ENCODE measurements around the gene KRTAP15-1. TPM values are rescaled to one million over a fixed set of nuclear protein-coding genes. Genes with fewer than 3 reads are reported as not detected.

The KRTAP15-1 gene
- total and polyA plus RNA-seq, 2 of the 4 experiments (the other 2 are of a cell fraction) = not detected

GRCh38 chr21:30443226-30443625 lies 3.2 kb downstream of the KRTAP15-1 start:
- no peaks in the 10 kb centered on the region for H4K20me1 ChIP-seq (ENCODE audit: insufficient read depth, low read length)
- no TSS peak for BruUV-seq (replicated peaks)
- no peak overlapping the region for H3K27ac ChIP-seq (ENCODE audit: insufficient read depth, low read length)
- ATAC-seq (ENCODE audit: low read depth) (no peak), DNase-seq (no peak)
- ChIA-PET CTCF (no interaction called here), POLR2A (ENCODE audit: unreplicated experiment) (no interaction called here)
- no peak overlapping the region for H2AFZ ChIP-seq (replicated peaks; ENCODE audit: low read length, poor library complexity)
- no peaks in the 10 kb centered on the region for H3K36me3 ChIP-seq (ENCODE audit: control insufficient read depth, insufficient read depth, low read length)
- intact Hi-C loops (cut with micrococcal nuclease) = no loop called here
- no peaks in the 10 kb centered on the region for H3K27me3 ChIP-seq (ENCODE audit: control insufficient read depth, insufficient read depth, low read length)
- dilution Hi-C loops (cut with HindIII; ENCODE audit: low sequenced_read_pairs, unreplicated experiment) = no loop called here
- H3K23ac ChIP-seq (ENCODE audit: low read depth, low read length) = no peak overlapping the region
- no peak overlapping the region for H3K4ac ChIP-seq (ENCODE audit: low read depth, low read length)
- no peak overlapping the region for H3K56ac ChIP-seq (ENCODE audit: extremely low read depth, insufficient read depth, low read length)
- TF ChIP-seq FOS (IDR thresholded peaks at IDR 0.05; ENCODE audit: low read depth, low read length) = no peak
- TF ChIP-seq SMC3 (IDR thresholded peaks at IDR 0.05; ENCODE audit: low read depth, low read length) = no peak
- TF ChIP-seq RFX5 (IDR thresholded peaks at IDR 0.05; ENCODE audit: low read depth, low read length) = no peak
- TF ChIP-seq USF2 (IDR thresholded peaks at IDR 0.05; ENCODE audit: low read depth, low read length) = no peak
- no peak for TF ChIP-seq CEBPB (IDR thresholded peaks at IDR 0.05; ENCODE audit: low read depth, low read length)
- TF ChIP-seq MAFK (IDR thresholded peaks at IDR 0.05; ENCODE audit: low read depth, low read length) = no peak
- no peak for TF ChIP-seq MAZ (IDR thresholded peaks at IDR 0.05; ENCODE audit: borderline replicate concordance, low read depth, low read length)
- no peak for TF ChIP-seq NFE2L2 (IDR thresholded peaks at IDR 0.05; ENCODE audit: low read depth, low read length)
- TF ChIP-seq MXI1 (IDR thresholded peaks at IDR 0.05; ENCODE audit: borderline replicate concordance, low read depth, low read length) = no peak
- no peak overlapping the region for H4K8ac ChIP-seq (ENCODE audit: low read depth in 2 of 2, low read length in 2 of 2)
- peaks cover 11% of the 10 kb centered on the region for H3K9me3 ChIP-seq (ENCODE audit: control insufficient read depth, insufficient read depth, low read length)
- no peak overlapping the region for H3K14ac ChIP-seq (replicated peaks; ENCODE audit: low read depth, low read length)
- no peak overlapping the region for H2BK120ac ChIP-seq (ENCODE audit: low read depth, low read length)
- no peak overlapping the region for H3K4me3 ChIP-seq (ENCODE audit: insufficient read depth, low read depth, low read length)
- in situ Hi-C loops (cut with MboI; ENCODE audit: low sequenced_read_pairs) = no loop called here
- no peak overlapping the region for H4K5ac ChIP-seq (ENCODE audit: low read depth, low read length)
- no peaks in the 10 kb centered on the region for H3K9me1 ChIP-seq (ENCODE audit: insufficient read depth, low read length)
- no peak overlapping the region for H2AK9ac ChIP-seq (replicated peaks; ENCODE audit: low read depth, low read length, poor library complexity)
- no peak overlapping the region for H3K18ac ChIP-seq (ENCODE audit: low read depth, low read length)
- no peak overlapping the region for H2AK5ac ChIP-seq (ENCODE audit: low read depth, low read length)
- no peak overlapping the region for H3K4me2 ChIP-seq (ENCODE audit: low read depth, low read length)
- H2BK5ac ChIP-seq (ENCODE audit: low read depth, low read length, poor library complexity, severe bottlenecking) = no peak overlapping the region
- H2BK15ac ChIP-seq (ENCODE audit: low read depth, low read length) = no peak overlapping the region
- no peak overlapping the region for H2BK20ac ChIP-seq (ENCODE audit: low read depth, low read length)
- H3K9ac ChIP-seq (ENCODE audit: low read depth, low read length) = no peak overlapping the region
- H3K79me1 ChIP-seq (ENCODE audit: low read depth in 1 of 2, low read length in 2 of 2) = no peaks in the 10 kb centered on the region
- no peaks in the 10 kb centered on the region for H3K4me1 ChIP-seq (ENCODE audit: control insufficient read depth, insufficient read depth, low read length)
- no peak overlapping the region for H4K91ac ChIP-seq (ENCODE audit: insufficient read depth, low read depth, low read length)

All from IMR-90 (cell line).